ENCODE results near the gene MRTFA. TPM values are rescaled to one million over a fixed set of nuclear protein-coding genes. Genes with fewer than 3 reads are reported as not detected.

Gene MRTFA
- total and polyA plus RNA-seq, 2 of the 13 experiments (the other 11 are each of a cell fraction or from before 2014, with no cell fraction given): 2.4 to 8.2 TPM

DNA sequence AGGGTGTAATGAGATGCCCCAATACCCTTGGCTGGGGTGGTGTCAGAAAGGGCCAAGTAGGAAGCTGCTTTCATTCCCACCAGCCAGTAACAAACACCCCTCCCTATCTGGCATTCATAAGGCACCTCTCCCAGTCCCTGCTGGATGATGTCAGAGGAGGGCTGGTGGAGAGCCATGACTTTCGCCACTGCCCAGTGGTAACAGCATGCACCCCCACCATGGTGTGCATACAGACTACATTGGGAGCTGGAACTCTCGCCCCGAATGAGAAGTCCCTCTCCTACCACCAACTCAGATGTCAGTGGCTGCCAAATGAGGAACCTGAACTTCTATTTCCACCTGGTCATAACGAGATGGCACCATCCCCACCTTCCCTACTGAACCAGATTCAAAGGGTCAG is 192.8 kb downstream of the MRTFA start (continued):
- TF ChIP-seq ZNF280D (CRISPR knock-in tag; IDR thresholded peaks at IDR 0.05) (no peak), PRDM15 (CRISPR knock-in tag; IDR thresholded peaks at IDR 0.05) (no peak), MED1 (CRISPR knock-in tag; IDR thresholded peaks at IDR 0.05) (no peak), TAF15 (IDR thresholded peaks at IDR 0.05; ENCODE audit: low read depth, low read length, poor library complexity, severe bottlenecking) (no peak), POLR2A (IDR thresholded peaks at IDR 0.05; ENCODE audit: insufficient read depth in 1 of 2, low read depth in 2 of 2, low read length in 2 of 2) (no peak), HOXA9 (CRISPR knock-in tag; IDR thresholded peaks at IDR 0.05; ENCODE audit: borderline replicate concordance) (no peak), PAX8 (CRISPR knock-in tag; IDR thresholded peaks at IDR 0.05; ENCODE audit: borderline replicate concordance) (no peak)

Measured in HepG2 (cell line).